H9 (cell line): ENCODE data around the gene MACROD1. TPM values are rescaled to one million over a fixed set of nuclear protein-coding genes. Genes with fewer than 3 reads are reported as not detected.

Experiments
- DNase-seq: peaks from one replicate; pipeline ENCODE4 v3.0.0-alpha.2; 2017
- H2AFZ ChIP-seq: one replicate; pipeline ENCODE4 v1.6.1; 2013; ENCODE audit warnings: mild to moderate bottlenecking, low read length, control low read depth, moderate library complexity
- H2AK5ac ChIP-seq: 2 replicates; pipeline ENCODE4 v1.6.1; 2013; ENCODE audit warnings: low read length, control low read depth, mixed read lengths; ENCODE audit not compliant: insufficient read length
- H2BK120ac ChIP-seq: one replicate; pipeline ENCODE4 v1.6.1; 2013; ENCODE audit warnings: low read depth, mild to moderate bottlenecking, low read length, control low read depth, inconsistent platforms; ENCODE audit not compliant: poor library complexity, severe bottlenecking
- H2BK12ac ChIP-seq: 2 replicates; pipeline ENCODE4 v1.6.1; 2013; ENCODE audit warnings: low read length, control low read depth, mixed read lengths, low read depth; ENCODE audit not compliant: insufficient read length
- H2BK15ac ChIP-seq: 2 replicates; pipeline ENCODE4 v1.6.1; 2013; ENCODE audit warnings: low read depth, low read length, control low read depth
- H2BK20ac ChIP-seq: one replicate; pipeline ENCODE4 v1.6.1; 2013; ENCODE audit warnings: low read depth, mild to moderate bottlenecking, low read length, control low read depth, inconsistent platforms; ENCODE audit not compliant: poor library complexity, severe bottlenecking
- H2BK5ac ChIP-seq: 2 replicates; pipeline ENCODE4 v1.6.1; 2013; ENCODE audit warnings: low read length, control low read depth, mixed read lengths; ENCODE audit not compliant: insufficient read length
- H3K14ac ChIP-seq: 2 replicates; pipeline ENCODE4 v1.6.1; 2013; ENCODE audit warnings: low read length, control low read depth; ENCODE audit not compliant: insufficient read depth
- H3K18ac ChIP-seq: 2 replicates; pipeline ENCODE4 v1.6.1; 2013; ENCODE audit warnings: low read depth, mild to moderate bottlenecking, mixed read lengths, low read length, control low read depth; ENCODE audit not compliant: insufficient read length
- H3K23ac ChIP-seq: 2 replicates; pipeline ENCODE4 v1.6.1; 2013; ENCODE audit warnings: low read length, control low read depth, mixed read lengths, low read depth; ENCODE audit not compliant: insufficient read length
- H3K23me2 ChIP-seq: 2 replicates; pipeline ENCODE4 v1.6.1; 2013; ENCODE audit warnings: low read depth, mild to moderate bottlenecking, mixed read lengths, low read length, control low read depth; ENCODE audit not compliant: insufficient read length, poor library complexity, severe bottlenecking
- H3K27ac ChIP-seq: 2 replicates; pipeline ENCODE4 v1.5.1; 2013; ENCODE audit warnings: low read length, control low read depth, mixed read lengths, low read depth; ENCODE audit not compliant: insufficient read length
- H3K27me3 ChIP-seq: 2 replicates; pipeline ENCODE4 v1.6.1; 2013; ENCODE audit warnings: low read length, control low read depth, inconsistent platforms; ENCODE audit not compliant: insufficient read depth
- H3K4ac ChIP-seq: 2 replicates; pipeline ENCODE4 v1.6.1; 2013; ENCODE audit warnings: low read depth, mild to moderate bottlenecking, control low read depth, inconsistent platforms, low read length, moderate library complexity
- H3K4me1 ChIP-seq: 2 replicates; pipeline ENCODE4 v1.6.1; 2013; ENCODE audit warnings: low read length, control low read depth, inconsistent platforms; ENCODE audit not compliant: insufficient read depth
- H3K4me2 ChIP-seq: 2 replicates; pipeline ENCODE4 v1.6.1; 2013; ENCODE audit warnings: low read length, control low read depth, mixed read lengths; ENCODE audit not compliant: insufficient read length, insufficient read depth
- H3K56ac ChIP-seq: 2 replicates; pipeline ENCODE4 v1.6.1; 2013; ENCODE audit warnings: low read depth, mild to moderate bottlenecking, mixed read lengths, low read length, control low read depth; ENCODE audit not compliant: insufficient read length
- H3K79me1 ChIP-seq: 2 replicates; pipeline ENCODE4 v1.6.1; 2013; ENCODE audit warnings: low read depth, mild to moderate bottlenecking, moderate library complexity, low read length, control low read depth, inconsistent platforms; ENCODE audit not compliant: insufficient read depth, poor library complexity, severe bottlenecking
- H3K79me2 ChIP-seq: 2 replicates; pipeline ENCODE4 v1.6.1; 2013; ENCODE audit warnings: low read length, control low read depth, inconsistent platforms; ENCODE audit not compliant: insufficient read depth
- H3K9ac ChIP-seq: 2 replicates; pipeline ENCODE4 v1.6.1; 2013; ENCODE audit warnings: low read length, control low read depth, mixed read lengths; ENCODE audit not compliant: insufficient read length; ENCODE audit errors: extremely low read depth
- H3K9me3 ChIP-seq: one replicate; pipeline ENCODE4 v1.6.1; 2013; ENCODE audit warnings: low read depth, low read length, inconsistent platforms; ENCODE audit not compliant: control insufficient read depth
- H3T11ph ChIP-seq: one replicate; pipeline ENCODE4 v1.6.1; 2013; ENCODE audit warnings: mild to moderate bottlenecking, low read length, control low read depth, inconsistent platforms
- H4K20me1 ChIP-seq: one replicate; pipeline ENCODE4 v1.6.1; 2013; ENCODE audit not compliant: control insufficient read depth, insufficient read length, insufficient read depth
- H4K5ac ChIP-seq: 2 replicates; pipeline ENCODE4 v1.6.1; 2013; ENCODE audit warnings: low read depth, mild to moderate bottlenecking, mixed read lengths, low read length, control low read depth; ENCODE audit not compliant: insufficient read length
- H4K8ac ChIP-seq: replicated peaks from 2 replicates; pipeline ENCODE4 v1.6.1; 2013; ENCODE audit warnings: low read length, control low read depth, mixed read lengths, low read depth; ENCODE audit not compliant: insufficient read length
- H4K91ac ChIP-seq: 2 replicates; pipeline ENCODE4 v1.6.1; 2013; ENCODE audit warnings: low read depth, mild to moderate bottlenecking, moderate library complexity, mixed read lengths, low read length, control low read depth; ENCODE audit not compliant: insufficient read length
- H3K27ac Mint-ChIP-seq, 3 experiments: 2 replicates in 2 of 3; 3 replicates in 1 of 3; pipeline ENCODE4 v1.8.0; 2020 to 2021; ENCODE audit warnings: mixed read lengths in 3 of 3, mild to moderate bottlenecking in 1 of 3, moderate library complexity in 1 of 3
- H3K27me3 Mint-ChIP-seq: 2 replicates; pipeline ENCODE4 v1.8.0; 2021; ENCODE audit warnings: low read depth, mild to moderate bottlenecking, moderate library complexity, mixed read lengths
- H3K36me3 Mint-ChIP-seq, 3 experiments: 2 replicates in 2 of 3; 3 replicates in 1 of 3; pipeline ENCODE4 v1.8.0; 2020 to 2021; ENCODE audit warnings: low read depth in 3 of 3, mixed read lengths in 3 of 3; ENCODE audit not compliant: insufficient read depth in 1 of 3
- H3K4me1 Mint-ChIP-seq, 2 experiments: 2 replicates each; pipeline ENCODE4 v1.8.0; 2020; ENCODE audit warnings: mixed read lengths in 2 of 2
- H3K4me3 Mint-ChIP-seq, 2 experiments: 2 replicates in 1 of 2; 3 replicates in 1 of 2; pipeline ENCODE4 v1.8.0; 2020 to 2021; ENCODE audit warnings: mild to moderate bottlenecking in 2 of 2, mixed read lengths in 2 of 2, moderate library complexity in 1 of 2
- H3K9me3 Mint-ChIP-seq, 2 experiments: 2 replicates in 1 of 2; 3 replicates in 1 of 2; pipeline ENCODE4 v1.8.0; 2020; ENCODE audit warnings: mild to moderate bottlenecking in 2 of 2, mixed read lengths in 2 of 2, moderate library complexity in 1 of 2
- WGBS: extraction: QIAGEN DNeasy Blood & Tissue Kit; methylation state at CpG from one replicate; pipeline ENCODE4 v1.1.7; 2013; ENCODE audit warnings: missing lambda C conversion rate, low lambda C conversion rate, mixed read lengths; ENCODE audit not compliant: insufficient read length; ENCODE audit errors: extremely low coverage; 5-methylcytosine and 5-hydroxymethylcytosine counted together
- total RNA-seq: library from RNA; stranded (reverse); gene quantifications from 2 replicates; pipeline ENCODE4 v1.2.1, GENCODE V29; 2021
- TF ChIP-seq, protein P1 (sequence below): fragments of 200-600 bp; sonication (generic); conservative IDR thresholded peaks from 3 replicates; pipeline ENCODE4 v1.8.0; 2021; ENCODE audit warnings: antibody characterized with exemption, mild to moderate bottlenecking

MACROD1 gene
- total RNA-seq, 1 experiment from 2014 or later = 21.2 TPM

DNA sequence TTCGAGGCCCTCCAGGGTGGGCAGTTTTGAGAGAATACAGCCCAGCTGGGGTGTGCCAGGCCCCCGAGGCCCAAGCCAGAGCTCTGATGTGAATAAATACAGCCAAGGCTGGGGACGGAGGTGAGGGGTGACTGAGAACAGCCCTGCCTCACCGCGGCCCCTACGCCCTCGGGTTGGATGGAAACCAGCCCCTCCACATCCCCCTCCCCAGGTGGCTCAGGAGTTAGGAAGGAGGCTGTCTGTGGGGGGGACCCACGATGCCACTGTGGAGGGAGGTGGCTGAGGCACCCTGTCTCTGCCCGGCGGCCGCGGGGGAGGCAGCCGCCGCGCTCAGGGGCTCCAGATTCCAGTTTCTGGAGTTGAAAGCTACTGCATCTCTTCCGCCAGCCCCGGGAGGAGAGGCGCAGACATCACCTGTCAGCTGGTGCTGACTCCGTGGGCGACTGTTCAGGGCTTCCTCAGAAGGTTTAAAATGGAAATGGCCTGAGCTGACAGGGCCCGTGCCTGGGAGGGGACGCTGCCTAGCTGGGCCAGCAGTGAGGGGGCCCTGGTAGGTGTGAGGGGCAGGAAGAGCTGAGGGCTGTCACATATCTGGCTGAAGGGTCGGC, 128.8 kb downstream of the MACROD1 start:
- Histone ChIP-seq H2AK5ac (no peak overlapping the region), H2AFZ (no peak overlapping the region), H3K14ac (no peak overlapping the region; the same call in 1 of the 2 replicates), H3K4me1 (no peaks in the 10 kb centered on the region), H3K18ac (no peak overlapping the region), H2BK12ac (no peak overlapping the region), H3K79me2 (no peaks in the 10 kb centered on the region), H3K23ac (no peak overlapping the region), H3K27me3 (peaks cover 42% of the 10 kb centered on the region), H4K5ac (no peak overlapping the region), H2BK120ac (no peak overlapping the region), H3K9me3 (no peaks in the 10 kb centered on the region), H2BK5ac (no peak overlapping the region), H2BK20ac (no peak overlapping the region), H4K20me1 (peaks cover 2% of the 10 kb centered on the region), H3K4me2 (peak overlapping the region; percentile 30), H3K9ac (no peak overlapping the region), H3K56ac (no peak overlapping the region), H2BK15ac (no peak overlapping the region), H3K79me1 (no peaks in the 10 kb centered on the region), H4K91ac (no peak overlapping the region), H3K23me2 (peaks cover 8% of the 10 kb centered on the region), H3T11ph (no peak overlapping the region), H3K4ac (no peak overlapping the region), H4K8ac (no peak overlapping the region), H3K27ac (no peak overlapping the region)
- Mint-ChIP-seq H3K27me3 (peaks cover 92% of the 10 kb centered on the region), H3K27ac (no peak overlapping the region), H3K36me3 (peaks cover 0 to 2% (median 0%) of the 10 kb centered on the region in 3 experiments; a peak in 1 of 7 replicates), H3K9me3 (no peaks in the 10 kb centered on the region; a peak in 1 of 5 replicates), H3K4me3 (peak overlapping the region in 1 of 2 experiments; percentile 71; a peak in 2 of 5 replicates), H3K4me1 (peaks cover 15 to 25% of the 10 kb centered on the region in 2 experiments)
- WGBS = no CpG with 5 or more reads among the region's 23 CpGs
- TF ChIP-seq, protein P1, sequence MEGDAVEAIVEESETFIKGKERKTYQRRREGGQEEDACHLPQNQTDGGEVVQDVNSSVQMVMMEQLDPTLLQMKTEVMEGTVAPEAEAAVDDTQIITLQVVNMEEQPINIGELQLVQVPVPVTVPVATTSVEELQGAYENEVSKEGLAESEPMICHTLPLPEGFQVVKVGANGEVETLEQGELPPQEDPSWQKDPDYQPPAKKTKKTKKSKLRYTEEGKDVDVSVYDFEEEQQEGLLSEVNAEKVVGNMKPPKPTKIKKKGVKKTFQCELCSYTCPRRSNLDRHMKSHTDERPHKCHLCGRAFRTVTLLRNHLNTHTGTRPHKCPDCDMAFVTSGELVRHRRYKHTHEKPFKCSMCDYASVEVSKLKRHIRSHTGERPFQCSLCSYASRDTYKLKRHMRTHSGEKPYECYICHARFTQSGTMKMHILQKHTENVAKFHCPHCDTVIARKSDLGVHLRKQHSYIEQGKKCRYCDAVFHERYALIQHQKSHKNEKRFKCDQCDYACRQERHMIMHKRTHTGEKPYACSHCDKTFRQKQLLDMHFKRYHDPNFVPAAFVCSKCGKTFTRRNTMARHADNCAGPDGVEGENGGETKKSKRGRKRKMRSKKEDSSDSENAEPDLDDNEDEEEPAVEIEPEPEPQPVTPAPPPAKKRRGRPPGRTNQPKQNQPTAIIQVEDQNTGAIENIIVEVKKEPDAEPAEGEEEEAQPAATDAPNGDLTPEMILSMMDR = no peak
- no peak for DNase-seq
